GM23248 (cell line): ENCODE results near the gene ZNF500.

Experiments
- EZH2 ChIP-seq: fragments of 200-600 bp; sonication (generic); IDR thresholded peaks from 2 replicates; pipeline ENCODE4 v1.6.1; 2018; ENCODE audit warnings: antibody characterized with exemption, mild to moderate bottlenecking; ENCODE audit not compliant: insufficient read depth, poor library complexity, severe bottlenecking
- EZH2phosphoT487 ChIP-seq: fragments of 200-600 bp; sonication (generic); IDR thresholded peaks from 2 replicates; pipeline ENCODE4 v1.6.1; 2018; ENCODE audit warnings: antibody characterized with exemption, moderate library complexity, mild to moderate bottlenecking, low read depth; ENCODE audit not compliant: insufficient read depth

- no peak for TF ChIP-seq EZH2phosphoT487
- TF ChIP-seq EZH2 = no peak
These were observed 19.9 kb downstream of the ZNF500 start for GRCh38 chr16:4746991-4747574.
